ENCODE results near the gene BSDC1.

Gene BSDC1

GRCh38 chr1:32377541-32378220 lies 16.6 kb downstream of the BSDC1 start:
- no peak overlapping the region for H3K4me3 ChIP-seq (ENCODE audit: low read depth, low read length)
- TF ChIP-seq CTCF (IDR thresholded peaks at IDR 0.05; ENCODE audit: low read depth, low read length, missing control alignments) = no peak
- no peak for DNase-seq (ENCODE audit: low read depth)

GRCh38 chr1:32376199-32376598 lies 18.0 kb downstream of the BSDC1 start:
- no peak for TF ChIP-seq CTCF (IDR thresholded peaks at IDR 0.05; ENCODE audit: low read depth, low read length, missing control alignments)
- no peak for DNase-seq (ENCODE audit: low read depth)
- H3K4me3 ChIP-seq (ENCODE audit: low read depth, low read length) = no peak overlapping the region

- DNase-seq (ENCODE audit: low read depth) = no peak
- H3K4me3 ChIP-seq (ENCODE audit: low read depth, low read length) = no peak overlapping the region
- TF ChIP-seq CTCF (IDR thresholded peaks at IDR 0.05; ENCODE audit: low read depth, low read length, missing control alignments) = no peak
These were observed 20.1 kb downstream of the BSDC1 start for GRCh38 chr1:32373996-32374592.

GRCh38 chr1:32372149-32372756 lies 22.0 kb downstream of the BSDC1 start:
- peak; percentile 27 for TF ChIP-seq CTCF (IDR thresholded peaks at IDR 0.05; ENCODE audit: low read depth, low read length, missing control alignments)

GRCh38 chr1:32367912-32368635 lies 26.2 kb downstream of the BSDC1 start:
- no peak for DNase-seq (ENCODE audit: low read depth)
- H3K4me3 ChIP-seq (ENCODE audit: low read depth, low read length) = no peak overlapping the region
- no peak for TF ChIP-seq CTCF (IDR thresholded peaks at IDR 0.05; ENCODE audit: low read depth, low read length, missing control alignments)

More at GRCh38 chr1:32372149-32372756, 22.0 kb downstream of the BSDC1 start:
- H3K4me3 ChIP-seq (ENCODE audit: low read depth, low read length) = no peak overlapping the region
- DNase-seq (ENCODE audit: low read depth) = peak; percentile 30

- H3K4me3 ChIP-seq (ENCODE audit: low read depth, low read length) = no peak overlapping the region
- no peak for TF ChIP-seq CTCF (IDR thresholded peaks at IDR 0.05; ENCODE audit: low read depth, low read length, missing control alignments)
- no peak for DNase-seq (ENCODE audit: low read depth)
These were observed 28.8 kb downstream of the BSDC1 start for GRCh38 chr1:32365445-32365844.
